ENCODE data around the gene SGF29.
"Not testable (repeated sequence)": the region's sequence is repeated elsewhere in the genome, so short reads cannot be mapped to it uniquely, and the experiment has no call there.

DNA sequence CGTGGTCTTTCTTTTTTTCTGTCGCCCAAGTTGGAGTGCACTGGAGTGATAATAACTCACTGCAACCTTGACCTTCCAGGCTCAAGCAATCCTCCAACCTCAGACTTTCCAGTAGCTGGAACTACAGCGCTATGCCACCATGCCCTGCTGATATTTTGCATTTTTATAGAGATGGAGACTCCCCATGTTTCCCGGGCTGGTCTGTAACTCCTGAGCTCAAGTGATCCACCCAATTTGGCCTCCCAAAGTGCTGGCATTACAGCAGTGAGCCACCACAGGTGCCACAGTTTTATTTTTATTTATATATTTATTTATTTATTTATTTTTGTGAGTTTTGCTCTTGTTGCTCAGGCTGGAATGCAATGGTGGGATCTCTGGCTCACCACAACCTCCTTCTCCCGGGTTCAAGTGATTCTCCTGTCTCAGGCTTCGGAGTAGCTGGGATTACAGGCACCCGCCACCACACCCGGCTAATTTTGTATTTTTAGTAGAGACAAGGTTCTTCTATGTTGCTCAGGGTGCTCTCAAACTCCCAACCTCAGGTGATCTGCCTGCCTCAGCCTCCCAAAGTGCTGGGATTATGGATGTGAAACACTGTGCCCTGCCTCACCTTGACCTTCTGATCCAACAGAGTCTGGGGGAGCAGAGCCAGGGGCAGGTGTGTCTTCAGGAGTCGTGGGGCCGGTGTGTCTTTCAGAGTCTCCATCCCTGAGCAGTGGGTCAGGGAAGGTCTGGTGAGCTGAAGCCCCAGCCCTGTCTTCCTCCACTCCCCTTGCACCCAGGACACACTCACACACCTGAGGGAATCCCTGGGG, 54.2 kb downstream of the SGF29 start:
- TF ChIP-seq, protein P1, sequence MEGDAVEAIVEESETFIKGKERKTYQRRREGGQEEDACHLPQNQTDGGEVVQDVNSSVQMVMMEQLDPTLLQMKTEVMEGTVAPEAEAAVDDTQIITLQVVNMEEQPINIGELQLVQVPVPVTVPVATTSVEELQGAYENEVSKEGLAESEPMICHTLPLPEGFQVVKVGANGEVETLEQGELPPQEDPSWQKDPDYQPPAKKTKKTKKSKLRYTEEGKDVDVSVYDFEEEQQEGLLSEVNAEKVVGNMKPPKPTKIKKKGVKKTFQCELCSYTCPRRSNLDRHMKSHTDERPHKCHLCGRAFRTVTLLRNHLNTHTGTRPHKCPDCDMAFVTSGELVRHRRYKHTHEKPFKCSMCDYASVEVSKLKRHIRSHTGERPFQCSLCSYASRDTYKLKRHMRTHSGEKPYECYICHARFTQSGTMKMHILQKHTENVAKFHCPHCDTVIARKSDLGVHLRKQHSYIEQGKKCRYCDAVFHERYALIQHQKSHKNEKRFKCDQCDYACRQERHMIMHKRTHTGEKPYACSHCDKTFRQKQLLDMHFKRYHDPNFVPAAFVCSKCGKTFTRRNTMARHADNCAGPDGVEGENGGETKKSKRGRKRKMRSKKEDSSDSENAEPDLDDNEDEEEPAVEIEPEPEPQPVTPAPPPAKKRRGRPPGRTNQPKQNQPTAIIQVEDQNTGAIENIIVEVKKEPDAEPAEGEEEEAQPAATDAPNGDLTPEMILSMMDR (IDR thresholded peaks at IDR 0.05): not testable (repeated sequence)
- not testable (repeated sequence) for TF ChIP-seq POLR2AphosphoS5 (IDR thresholded peaks at IDR 0.05)

All from breast epithelium (tissue), 3 donors.